Activated T-cell treated with anti-CD3 and anti-CD28 coated beads, Interleukin-2, amount 50 U/mL, for 4 hours (primary cell): ENCODE data around the gene UFSP2. TPM values are rescaled to one million over a fixed set of nuclear protein-coding genes. Genes with fewer than 3 reads are reported as not detected.

Source experiments
- ATAC-seq, 2 donors: fragments of 200-7000 bp; cut with Tn5 transposase; one replicate each; pipeline ENCODE4 v1.10.0; 2021
- DNase-seq: peaks from one replicate; pipeline ENCODE4 v3.0.0-alpha.2; 2020
- H3K27me3 Mint-ChIP-seq: one replicate; pipeline ENCODE4 v1.8.0; 2021; ENCODE audit warnings: low read depth, mixed read lengths
- H3K36me3 Mint-ChIP-seq: one replicate; pipeline ENCODE4 v1.8.0; 2022; ENCODE audit warnings: mixed read lengths; ENCODE audit not compliant: insufficient read depth
- H3K4me1 Mint-ChIP-seq: one replicate; pipeline ENCODE4 v1.8.0; 2021; ENCODE audit warnings: low read depth, mixed read lengths
- H3K4me3 Mint-ChIP-seq: one replicate; pipeline ENCODE4 v1.8.0; 2021; ENCODE audit warnings: mild to moderate bottlenecking, moderate library complexity, mixed read lengths
- H3K9me3 Mint-ChIP-seq: one replicate; pipeline ENCODE4 v1.8.0; 2021; ENCODE audit warnings: mixed read lengths
- total RNA-seq, 3 donors: library from RNA; stranded (reverse); gene quantifications; one replicate each; pipeline ENCODE4 v1.2.1, GENCODE V29; 2021

UFSP2 gene
- total RNA-seq, 3 donors from 2014 or later, result 15.3 to 25.7 (median 18.2) TPM

DNA sequence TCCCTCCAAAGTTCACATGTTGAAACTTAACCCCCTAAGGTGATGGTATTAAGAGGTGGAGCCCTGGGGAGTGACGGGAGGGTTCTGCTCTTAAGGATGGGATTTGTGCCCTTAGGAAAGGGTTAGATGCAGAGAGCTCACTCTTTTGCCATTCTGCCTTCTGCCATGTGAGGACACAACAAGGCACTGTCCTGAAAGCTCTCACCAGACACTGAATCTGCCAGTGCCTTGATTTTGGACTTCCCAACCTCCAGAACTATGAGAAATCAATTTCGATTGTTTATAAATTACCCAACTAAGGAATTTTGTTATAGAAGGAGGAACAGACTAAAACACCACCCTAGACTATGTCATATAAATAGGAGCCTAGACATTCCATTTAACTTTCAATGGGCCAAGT lies 41.7 kb downstream of the UFSP2 start:
- peaks cover 10% of the 10 kb centered on the region for H3K9me3 Mint-ChIP-seq
- ATAC-seq (no peak), DNase-seq (no peak)
- H3K4me3 Mint-ChIP-seq, result no peak overlapping the region
- peaks cover 6% of the 10 kb centered on the region for H3K36me3 Mint-ChIP-seq
- H3K27me3 Mint-ChIP-seq, result peaks cover 3% of the 10 kb centered on the region
- H3K4me1 Mint-ChIP-seq, result peaks cover 7% of the 10 kb centered on the region

DNA sequence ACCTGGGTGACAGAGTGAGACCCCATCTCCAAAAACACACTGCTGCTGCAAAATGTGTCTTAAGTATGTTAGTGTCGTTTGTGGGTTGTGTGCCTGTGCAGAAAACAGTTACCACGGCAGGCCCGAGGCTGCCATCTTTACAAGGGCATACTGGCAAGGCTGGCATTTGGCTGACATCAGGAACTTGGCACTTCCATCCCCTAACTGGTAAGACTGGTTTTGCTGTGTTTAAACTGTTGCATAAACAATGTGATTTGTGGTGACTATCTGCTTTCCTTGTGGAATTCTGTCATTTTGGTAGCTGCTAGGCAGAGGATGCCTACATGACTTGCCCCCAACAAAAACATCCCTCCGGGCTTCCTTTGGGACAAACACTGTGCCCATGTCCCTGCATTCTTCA lies 42.3 kb downstream of the UFSP2 start:
- Mint-ChIP-seq H3K4me3 (no peak overlapping the region), H3K36me3 (peaks cover 6% of the 10 kb centered on the region), H3K4me1 (peaks cover 7% of the 10 kb centered on the region), H3K27me3 (peaks cover 3% of the 10 kb centered on the region), H3K9me3 (peaks cover 10% of the 10 kb centered on the region)
- DNase-seq (no peak), ATAC-seq (no peak)

DNA sequence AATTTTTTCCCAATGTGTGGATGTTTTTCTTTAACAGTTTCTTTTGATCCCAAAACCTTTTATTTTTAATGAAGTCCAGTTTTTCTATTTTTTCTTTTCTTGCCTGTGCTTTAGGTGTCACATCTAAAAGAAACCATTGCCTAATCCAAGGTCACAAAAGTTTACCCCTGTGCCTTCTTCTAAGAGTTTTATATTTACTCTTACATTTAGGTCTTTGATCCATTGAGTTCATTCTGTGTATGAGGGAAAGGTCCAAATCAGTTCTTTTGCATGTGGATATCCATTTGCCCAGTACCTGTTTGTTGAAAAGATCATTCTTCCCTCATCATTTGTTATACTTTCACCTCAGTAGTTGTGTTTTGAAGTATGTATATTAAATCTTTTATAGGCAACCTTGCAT lies 43.0 kb downstream of the UFSP2 start:
- Mint-ChIP-seq H3K27me3 (peaks cover 3% of the 10 kb centered on the region), H3K36me3 (peaks cover 6% of the 10 kb centered on the region), H3K9me3 (peaks cover 10% of the 10 kb centered on the region), H3K4me3 (no peak overlapping the region), H3K4me1 (peaks cover 7% of the 10 kb centered on the region)
- ATAC-seq, result no peak
- DNase-seq, result no peak

DNA sequence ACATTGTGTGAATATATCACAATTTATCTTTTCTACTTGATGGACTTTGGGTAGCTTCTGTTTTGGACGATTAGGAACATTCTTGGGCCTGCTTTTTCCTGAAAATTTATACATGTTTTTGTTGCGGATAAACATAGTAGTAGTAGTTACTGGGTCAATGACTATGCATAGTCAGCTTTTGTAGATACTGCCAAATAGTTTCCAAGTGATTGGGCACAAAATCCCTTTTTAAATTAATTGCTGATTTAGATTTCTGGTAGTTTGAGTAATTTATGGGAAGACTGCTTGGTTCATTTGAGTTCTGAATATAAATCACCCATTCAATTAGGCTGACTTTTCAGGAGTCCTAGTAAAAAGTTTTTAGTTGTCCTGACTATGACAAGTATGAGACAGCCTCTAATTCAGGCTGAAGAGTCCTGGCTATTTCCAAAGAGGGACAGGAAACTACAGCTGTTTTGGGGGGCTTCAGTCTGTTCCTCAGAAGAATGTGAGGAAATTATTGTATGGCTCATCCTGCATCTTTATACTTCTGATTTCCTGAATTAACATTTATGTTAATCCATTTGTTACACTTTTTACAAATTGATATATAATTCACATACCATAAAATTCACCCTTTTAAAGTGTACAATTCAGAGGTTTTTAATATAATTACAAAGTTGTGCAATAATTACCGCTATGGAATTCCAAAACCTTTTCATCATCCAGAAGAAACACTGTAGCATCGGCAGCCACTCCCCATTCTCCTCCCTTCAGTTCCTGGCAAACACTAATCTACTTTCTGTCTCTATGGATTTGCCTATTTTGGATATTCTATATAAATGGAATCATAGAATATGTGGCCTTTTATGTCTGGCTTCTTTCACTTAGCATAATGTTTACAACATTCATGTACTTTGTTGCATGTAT lies 44.2 kb downstream of the UFSP2 start:
- no peak for DNase-seq
- no peak for ATAC-seq
- peaks cover 10% of the 10 kb centered on the region for H3K9me3 Mint-ChIP-seq
- peaks cover 7% of the 10 kb centered on the region for H3K4me1 Mint-ChIP-seq
- no peak overlapping the region for H3K4me3 Mint-ChIP-seq
- H3K36me3 Mint-ChIP-seq, result peaks cover 6% of the 10 kb centered on the region
- peaks cover 3% of the 10 kb centered on the region for H3K27me3 Mint-ChIP-seq

DNA sequence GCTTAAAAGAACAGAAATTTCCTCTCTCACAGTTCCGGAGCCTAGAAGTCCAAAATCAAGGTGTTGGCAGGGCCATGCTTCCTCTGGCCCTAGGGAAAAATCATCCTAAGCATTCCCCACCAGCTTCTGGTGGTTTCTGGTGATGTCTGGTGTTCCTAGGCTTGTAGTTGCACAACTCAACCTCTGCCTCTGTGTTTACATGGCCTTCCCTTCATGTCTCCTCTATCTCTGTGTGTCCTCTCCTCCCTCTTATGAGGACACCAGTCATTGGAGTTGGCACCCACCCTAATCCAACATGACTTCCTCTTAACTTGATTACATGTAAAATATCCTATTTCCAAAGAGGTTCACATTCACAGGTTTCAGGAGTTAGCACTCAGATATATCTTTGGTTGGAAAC lies 45.4 kb downstream of the UFSP2 start:
- peaks cover 10% of the 10 kb centered on the region for H3K9me3 Mint-ChIP-seq
- H3K36me3 Mint-ChIP-seq, result peaks cover 6% of the 10 kb centered on the region
- H3K27me3 Mint-ChIP-seq, result peaks cover 1% of the 10 kb centered on the region
- H3K4me3 Mint-ChIP-seq, result no peak overlapping the region
- H3K4me1 Mint-ChIP-seq, result peaks cover 7% of the 10 kb centered on the region
- ATAC-seq (no peak), DNase-seq (no peak)

DNA sequence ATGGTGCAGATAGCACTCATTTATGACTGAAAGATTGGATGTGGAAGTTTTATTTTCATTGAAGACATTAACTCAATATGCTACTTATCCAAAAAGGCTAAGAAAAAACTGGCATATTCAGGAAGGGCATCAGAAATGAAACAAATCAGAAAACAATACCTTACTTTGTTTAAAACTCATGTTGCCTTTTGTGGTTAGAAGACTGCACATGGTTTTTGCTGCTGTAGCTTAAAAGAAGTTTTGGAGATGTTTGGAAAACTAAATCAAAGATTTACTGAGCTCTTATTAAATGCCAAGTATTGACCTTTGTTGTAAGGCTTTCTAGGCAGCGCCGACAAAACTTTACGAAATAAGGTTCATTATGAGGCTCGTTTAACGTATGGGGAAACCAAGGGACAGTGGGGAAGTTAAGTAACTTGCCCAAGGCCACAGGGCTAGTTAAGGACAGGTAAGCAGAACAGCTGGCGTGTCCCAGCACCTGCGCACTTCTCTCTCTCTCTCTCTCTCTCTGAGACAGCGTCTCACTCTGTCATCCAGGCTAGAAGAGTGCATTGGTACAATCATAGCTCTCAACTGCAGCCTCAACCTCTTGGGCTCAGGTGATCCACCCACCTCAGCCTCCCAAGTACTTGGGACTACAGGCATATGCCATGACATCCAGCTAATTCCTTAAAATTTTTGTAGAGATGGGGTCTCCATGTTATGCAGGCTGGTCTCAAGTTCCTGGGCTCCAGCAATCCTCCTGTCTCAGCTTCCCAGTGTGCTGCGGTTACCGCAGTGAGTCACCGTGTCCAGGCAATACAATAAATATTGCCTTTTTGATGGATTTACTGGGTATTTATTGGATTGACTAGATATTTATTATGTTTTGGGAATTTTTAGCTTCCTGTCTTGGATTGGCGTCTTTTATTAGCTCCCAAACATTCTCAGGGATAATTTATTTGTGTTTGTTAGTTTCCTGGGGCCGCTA lies 46.2 kb downstream of the UFSP2 start:
- Mint-ChIP-seq H3K4me3 (no peak overlapping the region), H3K27me3 (no peaks in the 10 kb centered on the region), H3K4me1 (peaks cover 3% of the 10 kb centered on the region), H3K36me3 (peaks cover 6% of the 10 kb centered on the region), H3K9me3 (peaks cover 10% of the 10 kb centered on the region)
- ATAC-seq (no peak), DNase-seq (no peak)

DNA sequence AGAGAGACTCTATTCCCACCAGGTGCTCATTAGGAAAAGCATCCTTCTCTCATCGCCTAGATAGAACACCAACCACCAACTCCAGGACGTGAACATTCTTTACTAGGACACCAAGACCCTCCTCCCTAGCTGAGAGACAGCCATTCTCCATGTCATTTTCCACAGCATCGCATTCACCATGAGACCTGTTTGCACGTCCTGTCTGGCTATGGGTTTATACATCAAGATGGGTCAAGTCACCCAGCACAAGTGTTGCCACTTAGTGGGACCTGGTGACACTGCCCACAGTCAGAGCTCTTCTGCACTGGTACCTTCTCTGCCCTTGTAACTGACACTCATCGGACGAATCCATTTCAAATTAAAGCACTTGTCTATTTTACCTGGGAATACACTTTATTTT lies 47.5 kb downstream of the UFSP2 start:
- Mint-ChIP-seq H3K9me3 (peaks cover 10% of the 10 kb centered on the region), H3K4me3 (no peak overlapping the region), H3K36me3 (peaks cover 6% of the 10 kb centered on the region), H3K27me3 (no peaks in the 10 kb centered on the region), H3K4me1 (no peaks in the 10 kb centered on the region)
- no peak for DNase-seq
- ATAC-seq, result no peak

DNA sequence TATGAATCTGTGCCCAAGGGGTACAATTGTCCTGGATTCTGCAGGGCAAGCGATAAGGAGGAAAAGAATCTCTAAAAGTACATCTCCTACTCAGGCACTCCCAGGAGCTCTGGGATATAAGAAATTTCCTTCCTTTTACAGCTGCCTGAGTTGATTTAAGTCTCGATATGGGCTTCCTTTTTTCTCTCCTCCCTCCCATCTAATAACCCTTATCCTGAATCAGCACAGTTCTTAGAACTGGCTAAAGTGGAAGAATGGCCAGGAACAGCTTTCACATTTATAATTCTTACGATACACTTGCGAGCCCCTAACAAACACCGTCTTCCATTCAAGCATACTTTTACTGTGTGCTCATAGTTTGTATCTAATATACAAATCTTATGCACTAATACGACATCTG lies 51.2 kb downstream of the UFSP2 start:
- H3K4me1 Mint-ChIP-seq, result no peaks in the 10 kb centered on the region
- ATAC-seq (no peak), DNase-seq (no peak)
- H3K27me3 Mint-ChIP-seq, result no peaks in the 10 kb centered on the region
- peaks cover 10% of the 10 kb centered on the region for H3K36me3 Mint-ChIP-seq
- H3K9me3 Mint-ChIP-seq, result no peaks in the 10 kb centered on the region
- H3K4me3 Mint-ChIP-seq, result no peak overlapping the region

DNA sequence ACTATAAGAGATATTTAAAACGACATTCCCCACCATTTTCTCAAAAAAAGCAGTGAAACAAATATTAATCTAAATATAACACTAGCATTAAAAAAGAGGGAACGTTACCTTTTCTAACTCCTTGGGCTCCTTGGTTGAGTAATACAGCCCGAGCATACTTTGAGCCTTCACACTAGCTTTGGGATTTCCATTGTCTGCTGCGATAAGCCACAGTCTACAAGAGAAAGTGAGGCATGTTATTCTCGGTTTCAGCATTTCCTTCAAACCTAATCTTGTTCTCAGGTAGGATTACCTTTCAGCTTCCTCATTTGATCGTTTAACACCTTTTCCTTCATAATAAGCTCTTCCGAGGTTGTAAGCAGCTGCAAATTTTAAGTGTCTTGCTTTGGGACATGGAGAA lies 51.7 kb downstream of the UFSP2 start:
- DNase-seq (no peak), ATAC-seq (no peak)
- no peak overlapping the region for H3K4me3 Mint-ChIP-seq
- H3K4me1 Mint-ChIP-seq, result no peaks in the 10 kb centered on the region
- H3K27me3 Mint-ChIP-seq, result no peaks in the 10 kb centered on the region
- H3K36me3 Mint-ChIP-seq, result peaks cover 10% of the 10 kb centered on the region
- no peaks in the 10 kb centered on the region for H3K9me3 Mint-ChIP-seq

DNA sequence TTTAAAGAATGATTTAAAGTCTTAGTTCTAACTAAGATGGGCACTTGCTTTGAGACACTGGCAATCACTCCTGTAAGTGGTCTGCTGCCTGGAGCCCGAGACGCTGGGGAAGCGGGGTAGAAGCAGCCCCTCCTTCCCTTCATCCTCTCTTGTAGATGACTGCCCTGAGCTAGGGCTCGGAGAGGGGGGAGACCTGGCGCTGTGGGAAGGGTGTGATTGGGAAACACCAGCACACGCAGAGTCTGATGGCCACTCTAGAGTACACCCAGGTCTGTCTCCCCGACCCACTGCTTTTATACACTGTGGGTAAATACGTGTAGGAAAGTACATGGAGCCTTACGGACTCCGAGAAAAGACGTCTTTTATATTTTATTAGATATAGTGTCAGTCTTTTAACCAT lies 54.1 kb downstream of the UFSP2 start:
- Mint-ChIP-seq H3K4me1 (no peaks in the 10 kb centered on the region), H3K4me3 (no peak overlapping the region), H3K36me3 (peaks cover 10% of the 10 kb centered on the region), H3K9me3 (no peaks in the 10 kb centered on the region), H3K27me3 (no peaks in the 10 kb centered on the region)
- DNase-seq, result no peak
- ATAC-seq, result no peak

DNA sequence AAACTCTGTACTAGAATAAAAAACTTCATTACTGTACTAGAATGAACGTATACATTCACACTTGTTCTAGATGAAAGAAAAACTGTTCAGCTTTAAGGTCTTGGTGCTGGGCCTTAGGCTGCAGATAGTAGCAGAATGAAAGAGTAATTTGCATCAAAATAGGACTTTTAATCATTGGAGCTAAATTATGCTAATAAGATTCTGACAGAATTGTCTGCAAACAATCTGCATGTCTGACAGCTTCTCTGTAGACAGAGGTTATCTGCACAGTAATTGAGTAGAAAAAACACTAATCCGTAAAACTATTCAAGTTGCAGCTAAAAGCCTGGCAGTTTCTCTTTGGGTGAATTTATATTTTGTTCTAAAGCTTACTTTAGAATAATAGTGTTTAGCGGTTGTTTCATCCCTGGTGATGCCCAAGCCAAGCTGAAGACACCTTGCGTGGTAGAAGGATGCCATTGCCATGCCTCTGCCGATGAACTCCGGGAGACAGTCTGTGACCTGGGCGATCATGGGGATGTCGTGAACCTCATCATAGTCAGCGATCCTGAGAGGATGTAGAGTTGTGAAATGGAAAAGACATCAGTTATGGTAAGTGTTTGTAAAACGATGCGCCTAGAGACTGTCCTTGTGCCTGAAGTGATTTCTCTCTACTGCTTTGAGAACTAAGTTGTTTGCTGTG lies 55.4 kb downstream of the UFSP2 start:
- no peaks in the 10 kb centered on the region for H3K4me1 Mint-ChIP-seq
- H3K9me3 Mint-ChIP-seq, result no peaks in the 10 kb centered on the region
- H3K36me3 Mint-ChIP-seq, result peaks cover 10% of the 10 kb centered on the region
- no peaks in the 10 kb centered on the region for H3K27me3 Mint-ChIP-seq
- ATAC-seq (no peak), DNase-seq (no peak)
- H3K4me3 Mint-ChIP-seq, result no peak overlapping the region

DNA sequence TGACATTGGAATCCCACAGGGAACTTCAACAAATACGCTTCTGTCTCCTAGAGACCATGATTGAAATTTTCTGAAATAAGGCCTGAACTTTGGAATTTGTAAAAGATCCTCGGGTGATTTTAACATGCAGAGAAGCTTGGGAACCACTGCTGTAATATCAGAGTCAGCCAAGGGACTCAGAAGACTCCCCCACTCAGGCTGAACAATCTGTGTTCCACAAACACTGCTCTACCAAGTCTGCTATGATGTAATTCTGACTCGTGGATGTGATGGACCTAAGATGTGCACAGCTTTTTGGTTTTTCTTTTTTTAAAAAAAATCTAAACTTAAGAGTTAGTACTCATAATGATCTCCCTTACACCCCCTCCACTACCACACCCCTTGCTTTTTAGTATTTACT lies 56.0 kb downstream of the UFSP2 start:
- H3K4me3 Mint-ChIP-seq, result no peak overlapping the region

DNA sequence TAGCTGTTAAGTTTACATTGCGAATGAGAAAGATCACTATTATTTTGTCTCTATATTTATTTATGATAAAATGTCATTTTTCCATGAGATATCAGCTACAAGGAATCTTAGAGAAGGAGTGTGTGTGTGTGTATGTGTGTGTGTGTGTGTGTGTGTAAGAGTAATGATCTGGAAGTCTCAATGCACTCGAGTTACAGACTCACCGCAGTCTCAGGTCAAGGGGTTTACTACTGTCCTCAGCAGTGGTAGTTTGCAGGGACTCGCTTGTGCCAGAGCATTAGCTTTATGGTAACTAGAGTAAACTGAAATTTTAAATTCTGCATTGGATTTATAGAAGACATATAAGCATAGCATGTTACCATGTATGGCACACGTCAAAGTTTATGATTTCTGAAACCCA lies 60.9 kb downstream of the UFSP2 start:
- Mint-ChIP-seq H3K36me3 (peaks cover 3% of the 10 kb centered on the region), H3K27me3 (no peaks in the 10 kb centered on the region), H3K9me3 (no peaks in the 10 kb centered on the region), H3K4me1 (no peaks in the 10 kb centered on the region), H3K4me3 (no peak overlapping the region)
- DNase-seq (no peak), ATAC-seq (no peak)

More for the DNA sequence above, 56.0 kb downstream of the UFSP2 start:
- no peaks in the 10 kb centered on the region for H3K9me3 Mint-ChIP-seq
- H3K27me3 Mint-ChIP-seq, result no peaks in the 10 kb centered on the region
- DNase-seq (no peak), ATAC-seq (no peak)
- H3K36me3 Mint-ChIP-seq, result peaks cover 10% of the 10 kb centered on the region
- H3K4me1 Mint-ChIP-seq, result no peaks in the 10 kb centered on the region

DNA sequence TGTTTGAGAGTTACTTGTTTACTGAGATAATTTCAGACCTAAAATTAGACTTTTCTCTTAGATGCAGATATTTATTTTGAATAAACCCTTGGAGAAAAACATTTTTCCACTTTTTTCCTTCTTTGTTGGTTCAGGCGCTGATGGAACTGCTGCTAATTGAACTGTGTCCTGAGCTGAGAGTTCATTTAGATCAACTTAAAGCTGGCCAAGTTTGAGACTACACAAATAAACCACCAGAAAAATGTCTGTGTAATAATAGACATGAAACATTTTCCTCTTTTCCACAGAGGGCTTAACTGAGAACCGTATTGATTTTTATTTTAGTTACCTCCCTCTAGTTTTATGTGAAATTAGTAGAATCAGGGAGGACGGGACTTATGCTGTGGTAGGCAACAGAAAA lies 62.5 kb downstream of the UFSP2 start:
- Mint-ChIP-seq H3K27me3 (no peaks in the 10 kb centered on the region), H3K36me3 (peaks cover 9% of the 10 kb centered on the region), H3K4me1 (no peaks in the 10 kb centered on the region), H3K4me3 (no peak overlapping the region), H3K9me3 (no peaks in the 10 kb centered on the region)
- no peak for ATAC-seq
- no peak for DNase-seq
